GM21723 (cell line): ENCODE measurements around the gene CACNG4.

Source experiments
- ATAC-seq: cut with Tn5 transposase; IDR thresholded peaks from one replicate; pipeline ENCODE4 v1.9.1; 2021; ENCODE audit warnings: mild to moderate bottlenecking, moderate library complexity; ENCODE audit not compliant: unreplicated experiment

The CACNG4 gene

DNA sequence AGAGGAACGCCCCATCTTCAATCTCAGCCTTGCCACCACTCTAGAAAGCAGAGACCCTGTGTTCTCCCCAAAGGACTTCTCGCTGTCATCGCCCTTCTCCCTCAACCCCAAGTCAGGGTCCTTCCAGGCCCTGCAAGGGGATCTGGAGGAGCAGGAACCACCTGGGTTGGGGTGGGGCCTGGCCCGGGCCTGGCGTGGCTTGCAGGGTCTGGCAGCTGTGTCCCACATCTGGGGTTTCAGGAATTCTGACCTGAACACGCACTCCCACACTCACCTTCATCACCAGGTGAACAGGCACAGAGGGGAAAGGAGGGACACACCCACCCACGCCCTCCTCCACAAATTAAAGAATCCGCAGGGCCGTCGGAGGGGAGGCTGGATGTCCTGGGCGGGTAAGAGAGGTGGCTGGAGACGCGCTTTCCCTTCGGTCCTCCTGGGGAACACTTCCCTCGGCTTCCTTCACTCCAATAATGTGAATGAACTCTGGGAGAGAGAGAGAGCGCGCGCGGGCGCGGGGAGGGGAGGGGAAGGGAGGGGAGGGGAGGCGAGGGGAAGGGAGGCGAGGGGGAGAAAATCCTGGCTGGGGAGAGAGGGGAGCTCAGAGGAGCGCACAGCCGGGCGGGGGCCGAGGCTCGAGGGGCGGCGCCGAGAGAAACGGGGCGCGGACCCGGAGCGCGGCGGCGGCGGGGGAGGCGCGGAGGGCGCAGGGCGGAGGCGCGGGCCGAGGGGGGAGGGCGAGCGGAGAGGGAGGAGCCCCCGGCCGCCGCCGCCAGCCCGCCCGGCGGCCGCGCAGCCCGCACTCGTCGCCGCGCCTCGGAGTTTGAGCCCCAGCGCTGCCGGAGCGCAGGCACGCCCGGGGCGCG is at the start of gene CACNG4:
TSS of gene CACNG4 (plus strand) at position 799 of the 863 bp plus-strand sequence. CDS start 205 bp downstream, outside the sequence.
- ATAC-seq = no peak

DNA sequence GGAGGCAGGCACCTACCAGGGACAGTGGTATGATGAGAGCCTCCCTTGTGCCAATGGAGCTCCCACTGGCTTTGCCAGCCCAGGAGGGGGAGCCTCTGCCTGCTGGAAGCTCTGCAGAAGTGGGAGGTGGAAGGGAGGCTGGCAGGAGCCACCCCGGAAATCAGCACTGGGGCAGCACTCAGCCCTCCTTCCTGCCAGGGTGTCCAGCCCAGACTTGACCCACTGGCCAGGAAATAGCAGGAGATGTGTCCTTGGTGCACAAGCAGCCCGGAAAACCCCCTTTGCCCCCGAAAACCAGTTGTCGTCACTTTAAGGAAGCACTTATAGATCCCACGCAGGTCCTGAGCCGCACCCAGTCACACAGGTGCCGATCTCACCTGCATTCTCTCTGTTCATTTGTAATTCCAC is 49.3 kb upstream of the CACNG4 start:
- ATAC-seq = no peak

DNA sequence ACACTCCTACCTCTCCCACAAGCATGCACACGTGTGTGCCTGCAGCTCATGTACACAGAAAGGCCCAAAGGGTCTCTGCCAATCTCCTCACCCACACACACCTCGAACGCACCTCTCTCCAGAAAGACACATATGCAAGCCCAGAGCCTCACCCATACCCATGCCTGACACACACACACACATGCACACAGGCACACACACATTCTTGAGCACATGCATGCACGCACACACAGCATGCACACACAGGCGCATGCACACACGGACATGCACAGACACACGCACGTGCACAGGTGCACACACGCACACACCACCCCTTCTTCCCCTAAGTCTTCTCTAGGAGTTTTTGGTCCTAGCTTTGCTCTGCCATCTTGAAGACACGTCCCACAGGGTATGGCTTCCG is 48.7 kb upstream of the CACNG4 start:
- ATAC-seq = no peak

DNA sequence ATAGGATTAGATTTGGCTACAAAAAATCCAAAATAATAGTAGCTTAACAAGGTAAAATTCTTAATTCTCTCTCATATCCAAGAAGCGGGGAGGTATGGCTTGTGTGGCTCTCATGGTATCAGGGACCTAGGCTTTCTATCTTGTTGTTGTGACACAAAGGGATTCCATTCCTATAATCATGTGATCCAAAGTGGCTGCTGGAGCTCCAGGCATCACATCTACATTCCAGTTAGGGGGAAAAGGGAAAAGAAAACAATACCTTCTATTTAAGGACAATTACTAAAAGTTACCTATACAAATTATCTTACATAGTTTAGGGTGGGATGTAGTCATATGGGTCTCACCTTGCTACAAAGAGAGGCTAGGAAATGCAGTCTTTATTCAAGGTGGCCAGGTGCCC is 47.6 kb upstream of the CACNG4 start:
- ATAC-seq = no peak

GRCh38 chr17:66918896-66919295 is 45.6 kb upstream of the CACNG4 start:
- ATAC-seq = no peak

DNA sequence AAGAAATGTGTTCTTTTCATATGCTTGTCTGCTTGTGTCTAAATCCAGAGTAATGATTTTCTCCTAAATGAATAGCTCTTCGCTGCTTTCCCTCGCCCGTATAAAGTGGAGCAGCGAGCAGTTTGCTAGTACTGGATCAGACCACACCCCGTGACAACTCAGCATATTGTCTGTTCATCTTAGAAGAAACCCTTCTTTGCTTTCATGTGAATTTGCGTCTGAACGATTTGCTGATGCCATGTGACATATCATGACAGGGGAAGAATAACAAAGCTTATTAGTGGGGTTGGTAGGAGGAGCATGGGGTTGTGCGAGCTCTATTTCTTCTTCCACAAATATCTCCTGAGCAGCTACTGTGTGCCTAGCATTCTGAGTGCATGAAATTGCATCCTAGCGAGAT is 44.1 kb upstream of the CACNG4 start:
- ATAC-seq = no peak

DNA sequence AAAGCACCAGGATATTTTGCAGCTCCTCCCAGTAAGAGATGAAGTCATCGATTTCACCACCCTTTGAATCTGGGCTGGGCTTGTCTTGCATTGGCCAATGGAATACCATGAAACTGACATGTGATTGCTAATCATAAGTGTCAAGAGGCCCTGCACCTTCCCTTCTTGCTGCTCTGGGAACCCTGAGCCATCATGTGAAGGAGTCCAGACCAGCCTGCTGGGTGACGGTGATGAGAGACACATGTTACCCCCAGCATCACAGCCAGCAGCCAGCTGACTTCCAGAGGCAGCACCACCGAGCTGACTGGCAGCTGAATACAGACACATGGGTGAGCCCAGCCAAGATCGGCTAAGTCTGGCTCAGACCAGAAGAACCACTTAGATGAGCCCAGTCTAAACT is 43.6 kb upstream of the CACNG4 start:
- ATAC-seq = no peak

GRCh38 chr17:66923886-66924285 is 40.6 kb upstream of the CACNG4 start:
- no peak for ATAC-seq

DNA sequence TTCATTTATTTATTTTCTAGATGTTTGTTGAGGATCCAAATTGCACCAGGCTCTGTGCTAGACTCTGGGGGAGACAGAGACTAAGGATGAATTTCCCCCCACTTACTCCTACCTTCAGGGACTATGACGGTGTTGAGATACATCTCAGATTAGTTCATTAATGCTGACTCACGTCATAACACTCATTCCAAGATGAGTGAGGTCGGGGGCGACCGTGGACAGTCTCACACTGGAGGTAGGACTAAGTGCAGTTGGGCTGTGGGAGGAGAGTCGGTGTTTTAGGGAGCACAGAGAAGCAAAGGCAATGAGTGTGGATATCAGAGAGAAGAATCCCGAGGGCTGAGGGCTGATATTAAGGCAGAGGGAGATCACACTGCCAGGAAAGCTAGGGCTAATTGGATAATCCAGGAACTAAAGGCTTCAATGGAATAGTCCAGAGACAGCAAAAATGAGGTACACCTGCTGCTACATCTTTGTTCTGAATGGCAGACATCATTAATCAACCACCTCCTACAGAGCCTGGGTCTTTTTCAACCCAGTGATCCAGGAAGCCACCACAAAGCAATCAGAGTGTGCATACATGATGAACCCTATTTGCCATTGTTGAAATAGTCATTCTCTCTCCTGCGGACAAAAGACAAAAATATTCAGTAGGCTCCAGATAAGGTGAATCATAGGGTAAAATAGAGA is 38.6 kb upstream of the CACNG4 start:
- ATAC-seq = no peak

DNA sequence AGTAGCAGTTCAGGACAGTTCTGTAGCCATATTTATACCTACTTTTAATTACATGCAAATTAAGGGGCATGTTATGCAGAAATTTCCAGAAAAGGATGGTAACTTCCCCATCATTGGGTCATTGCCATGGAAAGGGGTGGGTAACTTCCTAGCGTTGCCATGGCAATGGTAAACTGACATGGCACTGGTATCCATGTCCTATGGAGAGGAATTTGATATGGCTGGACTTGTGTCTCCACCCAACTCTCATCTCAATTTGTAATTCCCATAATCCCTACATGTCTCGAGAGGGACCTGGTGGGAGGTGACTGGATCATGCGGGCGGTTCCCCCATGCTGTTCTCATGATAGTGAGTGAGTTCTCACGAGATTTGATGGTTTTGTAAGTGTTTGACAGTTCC is 35.6 kb upstream of the CACNG4 start:
- no peak for ATAC-seq

- ATAC-seq = no peak
Measured at GRCh38 chr17:66929591-66929990, 34.9 kb upstream of the CACNG4 start.

DNA sequence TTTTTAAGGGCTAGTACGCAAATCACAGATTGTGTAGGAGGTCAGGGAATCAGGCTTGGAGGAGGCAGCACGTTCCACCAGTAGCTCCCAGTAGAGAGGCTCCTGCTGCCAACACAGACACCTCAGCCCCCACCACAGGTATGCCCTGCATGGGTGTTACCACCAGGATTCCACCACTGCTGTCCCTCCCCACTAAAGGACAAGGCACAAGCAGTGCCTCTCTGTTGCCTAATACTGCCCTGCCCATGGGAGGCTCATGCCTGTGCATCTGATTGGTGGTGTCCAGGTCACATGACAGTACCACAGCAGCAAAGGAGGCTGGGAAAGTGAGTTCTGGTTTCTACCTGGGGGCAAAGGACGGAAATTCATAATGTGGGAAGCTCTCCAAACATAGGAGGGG is 33.6 kb upstream of the CACNG4 start:
- no peak for ATAC-seq

- no peak for ATAC-seq
Measured at GRCh38 chr17:66932311-66932710, 32.2 kb upstream of the CACNG4 start.

DNA sequence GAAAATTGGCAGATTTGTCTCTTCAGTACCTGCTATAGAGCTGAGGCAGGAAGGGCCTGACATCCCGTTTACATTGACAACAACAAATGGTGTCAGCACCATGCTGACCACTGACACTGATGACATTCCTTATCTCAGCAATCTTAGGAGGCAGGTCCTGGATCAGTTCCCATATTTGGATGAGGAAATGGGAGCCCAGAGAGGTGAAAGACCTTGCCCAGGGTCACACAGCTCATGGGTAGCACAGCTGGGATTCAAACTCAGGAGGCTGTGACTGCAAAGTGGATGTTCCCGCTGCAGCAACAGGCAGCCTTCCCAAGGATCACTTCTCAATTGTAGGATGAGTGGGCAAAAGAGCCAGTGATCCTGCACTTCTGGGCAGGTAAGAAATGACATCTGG is 30.5 kb upstream of the CACNG4 start:
- no peak for ATAC-seq

DNA sequence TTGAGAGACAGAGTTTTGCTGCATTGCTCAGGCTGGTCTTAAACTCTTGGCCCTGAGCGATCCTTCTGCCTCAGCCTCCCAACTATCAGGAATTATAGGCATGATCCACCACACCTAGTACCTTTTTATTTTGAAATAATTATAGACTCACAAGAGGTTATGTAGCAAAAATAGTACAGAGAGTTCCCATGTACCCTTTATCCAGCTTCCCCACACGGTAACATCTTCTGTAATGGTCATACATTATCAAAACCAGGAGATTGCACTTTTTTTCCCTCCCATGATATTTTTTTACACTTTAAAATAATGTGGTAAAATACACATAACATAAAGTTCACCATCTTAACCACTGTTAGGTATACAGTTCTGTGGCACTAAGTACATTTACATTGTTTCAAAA is 28.8 kb upstream of the CACNG4 start:
- no peak for ATAC-seq

GRCh38 chr17:66938656-66939055 is 25.9 kb upstream of the CACNG4 start:
- ATAC-seq = no peak

GRCh38 chr17:66939461-66940114 is 24.9 kb upstream of the CACNG4 start:
- ATAC-seq = no peak

- ATAC-seq = no peak
Measured at GRCh38 chr17:66941249-66941648, 23.3 kb upstream of the CACNG4 start.

DNA sequence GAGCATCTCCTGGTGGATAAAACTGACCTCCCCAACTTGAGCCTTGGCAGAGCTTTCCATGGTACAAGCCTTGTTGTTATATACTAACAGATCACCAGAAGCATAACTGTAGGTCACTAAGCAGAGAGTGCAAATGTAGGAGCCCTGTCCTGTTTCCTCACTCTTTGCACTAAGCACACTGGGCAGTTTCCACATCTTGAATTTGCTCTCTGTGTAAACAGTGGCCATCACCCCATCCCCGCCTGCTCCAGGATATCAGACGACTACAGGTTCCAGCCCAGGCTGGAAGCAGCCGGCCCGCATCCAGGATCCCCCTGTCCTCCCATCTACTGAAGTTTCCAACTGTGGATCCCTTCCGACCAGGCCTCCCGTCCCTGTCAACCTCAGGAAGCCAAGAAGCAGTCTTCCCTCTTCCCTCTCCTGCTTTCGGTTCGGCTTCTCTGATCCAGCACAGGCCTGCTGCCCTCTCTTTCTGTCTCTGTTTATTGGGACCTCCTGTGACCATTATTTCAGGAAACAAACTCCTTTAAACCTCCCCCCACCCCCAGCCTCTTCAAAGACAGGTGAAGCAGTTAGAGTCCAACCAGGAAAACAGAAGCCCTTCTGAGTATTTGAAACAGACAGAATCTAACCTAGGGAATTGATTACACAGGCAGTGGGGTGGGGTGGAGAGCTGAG is 22.6 kb upstream of the CACNG4 start:
- no peak for ATAC-seq

DNA sequence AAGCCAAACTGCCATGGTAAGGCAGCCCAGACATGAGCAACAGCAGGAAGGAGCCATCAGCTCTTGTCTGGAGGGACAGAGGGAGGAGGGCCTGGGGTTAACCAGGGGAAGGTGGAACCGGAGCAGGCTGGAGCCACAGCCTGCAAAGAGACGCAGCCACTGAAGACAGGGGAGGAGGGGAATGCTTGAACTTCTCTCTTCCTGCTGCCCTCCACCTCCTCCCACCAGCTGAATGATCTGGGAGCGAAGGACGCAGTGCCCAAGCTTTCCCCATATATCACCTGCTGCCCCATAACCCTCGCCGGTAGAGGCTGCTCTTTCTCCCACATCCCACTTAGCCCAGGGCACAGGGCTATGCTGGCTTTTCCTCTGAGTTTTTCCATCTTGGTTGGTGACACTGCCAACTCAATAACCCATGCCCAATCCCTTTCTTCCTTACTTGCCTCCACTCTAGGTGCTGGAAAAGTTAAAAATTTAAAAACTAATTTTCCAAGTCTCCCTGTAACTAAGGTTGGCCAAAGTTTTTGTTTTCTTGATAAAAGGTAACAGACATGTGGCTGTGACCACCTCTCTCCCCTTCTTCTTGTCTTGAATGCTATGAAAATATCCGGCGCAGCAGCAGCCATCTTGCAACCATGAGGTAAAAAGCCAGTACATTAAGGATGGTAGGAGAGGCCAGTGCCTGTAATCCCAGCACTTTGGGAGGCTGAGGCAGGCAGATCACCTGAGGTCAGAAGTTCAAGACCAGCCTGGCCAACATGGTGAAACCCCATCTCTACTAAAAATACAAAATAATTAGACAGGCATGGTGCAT is 21.8 kb upstream of the CACNG4 start:
- no peak for ATAC-seq
